ENCODE results near the gene FAM32A. TPM values are rescaled to one million over a fixed set of nuclear protein-coding genes. Genes with fewer than 3 reads are reported as not detected.

Gene FAM32A
- polyA plus RNA-seq, 1 of the 3 experiments (the other 2 are of a cell fraction): 156 TPM

DNA sequence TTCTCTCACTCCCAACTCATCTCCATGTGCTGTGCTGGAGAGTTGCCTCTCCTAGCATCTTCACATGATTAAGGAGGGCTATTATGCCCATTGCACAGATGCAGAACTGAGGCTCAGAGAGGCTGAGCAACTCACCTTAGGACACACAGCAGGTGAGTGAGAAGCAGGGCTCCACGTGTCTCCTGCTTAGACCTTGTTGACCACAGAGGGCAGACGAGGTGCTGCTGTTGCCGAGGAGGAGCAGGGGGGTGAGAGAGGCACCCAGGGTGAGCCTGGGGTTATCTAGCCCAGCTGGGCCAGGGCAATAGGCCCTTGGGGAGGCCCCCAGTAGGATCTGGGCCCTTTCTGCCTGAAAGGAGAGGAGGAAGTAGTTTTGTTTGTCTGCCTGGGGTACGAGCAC is 44.2 kb upstream of the FAM32A start:
- Histone ChIP-seq H3K4me2 (no peak overlapping the region), H3K9ac (no peak overlapping the region), H3K27ac (ENCODE audit: low read depth in 2 of 2, low read length in 1 of 2) (no peak overlapping the region), H4K20me1 (ENCODE audit: insufficient read depth) (no peaks in the 10 kb centered on the region), H3K4me1 (ENCODE audit: control insufficient read depth in 1 of 2, insufficient read depth in 2 of 2, low read depth in 1 of 2, low read length in 1 of 2) (no peaks in the 10 kb centered on the region), H3K4me3 (ENCODE audit: low read depth in 2 of 2, low read length in 1 of 2) (no peak overlapping the region), H3K9me2 (no peaks in the 10 kb centered on the region), H2AFZ (ENCODE audit: low read depth) (no peak overlapping the region), H3K27me3 (ENCODE audit: insufficient read depth) (no peaks in the 10 kb centered on the region; the same call in 1 of the 2 replicates), H3K79me2 (ENCODE audit: insufficient read depth) (no peaks in the 10 kb centered on the region), H3F3A (replicated peaks; ENCODE audit: insufficient read depth) (no peaks in the 10 kb centered on the region), H3K36me3 (replicated peaks in 1 of 2; ENCODE audit: control insufficient read depth in 1 of 2, insufficient read depth in 2 of 2, low read length in 1 of 2) (no peaks in the 10 kb centered on the region), H3K9me3 (no peaks in the 10 kb centered on the region)
- DNase-seq: no peak
- TF ChIP-seq POLR2AphosphoS5 (IDR thresholded peaks at IDR 0.05; ENCODE audit: low read depth, low read length) (no peak), FOSL2 (IDR thresholded peaks at IDR 0.05; ENCODE audit: borderline replicate concordance, low read depth) (no peak), GATA2 (CRISPR knock-in tag; IDR thresholded peaks at IDR 0.05) (no peak)
- TF ChIP-seq, protein P1, sequence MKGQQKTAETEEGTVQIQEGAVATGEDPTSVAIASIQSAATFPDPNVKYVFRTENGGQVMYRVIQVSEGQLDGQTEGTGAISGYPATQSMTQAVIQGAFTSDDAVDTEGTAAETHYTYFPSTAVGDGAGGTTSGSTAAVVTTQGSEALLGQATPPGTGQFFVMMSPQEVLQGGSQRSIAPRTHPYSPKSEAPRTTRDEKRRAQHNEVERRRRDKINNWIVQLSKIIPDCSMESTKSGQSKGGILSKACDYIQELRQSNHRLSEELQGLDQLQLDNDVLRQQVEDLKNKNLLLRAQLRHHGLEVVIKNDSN (IDR thresholded peaks at IDR 0.05; ENCODE audit: borderline replicate concordance, low read depth): no peak
- TF ChIP-seq, protein P2, sequence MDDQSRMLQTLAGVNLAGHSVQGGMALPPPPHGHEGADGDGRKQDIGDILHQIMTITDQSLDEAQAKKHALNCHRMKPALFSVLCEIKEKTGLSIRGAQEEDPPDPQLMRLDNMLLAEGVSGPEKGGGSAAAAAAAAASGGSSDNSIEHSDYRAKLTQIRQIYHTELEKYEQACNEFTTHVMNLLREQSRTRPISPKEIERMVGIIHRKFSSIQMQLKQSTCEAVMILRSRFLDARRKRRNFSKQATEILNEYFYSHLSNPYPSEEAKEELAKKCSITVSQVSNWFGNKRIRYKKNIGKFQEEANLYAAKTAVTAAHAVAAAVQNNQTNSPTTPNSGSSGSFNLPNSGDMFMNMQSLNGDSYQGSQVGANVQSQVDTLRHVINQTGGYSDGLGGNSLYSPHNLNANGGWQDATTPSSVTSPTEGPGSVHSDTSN (IDR thresholded peaks at IDR 0.05): no peak
- POLR2A ChIA-PET: no interaction called here
- CTCF ChIA-PET: interaction anchor here (1.1 kb wide), 1 partner anchor 99 kb away, joined by 3 read pairs; no protein-coding TSS in a partner anchor
- 74% methylated on average over 3 of the region's 4 CpGs for WGBS (ENCODE audit: low lambda C conversion rate)

DNA sequence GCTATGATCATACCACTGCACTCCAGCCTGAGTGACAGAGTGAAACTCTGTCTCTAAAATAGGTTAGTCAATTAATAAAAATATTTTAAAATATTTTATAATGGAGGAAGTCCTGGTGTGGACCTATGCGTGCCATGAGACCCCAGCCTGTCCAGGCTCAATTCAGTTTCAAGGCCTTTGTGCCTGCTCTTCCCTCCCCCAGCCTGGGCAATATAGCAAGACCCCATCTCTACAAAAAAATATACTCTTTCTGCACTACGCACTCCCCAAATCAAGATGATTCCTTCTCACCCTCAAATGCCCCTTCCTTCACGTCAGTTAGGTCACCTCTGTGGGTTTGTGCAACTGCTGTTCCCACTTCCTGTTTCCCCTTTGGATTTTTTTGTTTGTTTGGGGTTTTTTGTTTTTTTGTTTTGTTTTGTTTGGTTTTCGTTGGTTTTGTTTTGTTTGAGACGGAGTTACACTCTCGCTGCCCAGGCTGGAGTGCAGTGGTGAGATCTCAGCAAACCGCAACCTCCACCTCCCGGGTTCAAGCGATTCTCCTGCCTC is 43.1 kb upstream of the FAM32A start:
- no peak overlapping the region for H3K27ac ChIP-seq (ENCODE audit: low read depth in 2 of 2, low read length in 1 of 2)
- H3F3A ChIP-seq (replicated peaks; ENCODE audit: insufficient read depth): no peaks in the 10 kb centered on the region
- no peaks in the 10 kb centered on the region for H4K20me1 ChIP-seq (ENCODE audit: insufficient read depth)
- no peaks in the 10 kb centered on the region for H3K79me2 ChIP-seq (ENCODE audit: insufficient read depth)
- TF ChIP-seq GATA2 (CRISPR knock-in tag; IDR thresholded peaks at IDR 0.05) (no peak), TAF1 (IDR thresholded peaks at IDR 0.05; ENCODE audit: borderline replicate concordance, low read depth, low read length) (no peak), SMC3 (IDR thresholded peaks at IDR 0.05; ENCODE audit: low read depth, low read length) (no peak), RAD21 (IDR thresholded peaks at IDR 0.05; ENCODE audit: low read length) (no peak), EP300 (IDR thresholded peaks at IDR 0.05; ENCODE audit: borderline replicate concordance in 1 of 2, low read depth in 1 of 2, low read length in 1 of 2) (no peak), NRF1 (IDR thresholded peaks at IDR 0.05; ENCODE audit: low read depth, low read length) (no peak), RCOR1 (IDR thresholded peaks at IDR 0.05; ENCODE audit: low read length) (no peak), JUND (IDR thresholded peaks at IDR 0.05) (no peak)
- TF ChIP-seq, protein P3, sequence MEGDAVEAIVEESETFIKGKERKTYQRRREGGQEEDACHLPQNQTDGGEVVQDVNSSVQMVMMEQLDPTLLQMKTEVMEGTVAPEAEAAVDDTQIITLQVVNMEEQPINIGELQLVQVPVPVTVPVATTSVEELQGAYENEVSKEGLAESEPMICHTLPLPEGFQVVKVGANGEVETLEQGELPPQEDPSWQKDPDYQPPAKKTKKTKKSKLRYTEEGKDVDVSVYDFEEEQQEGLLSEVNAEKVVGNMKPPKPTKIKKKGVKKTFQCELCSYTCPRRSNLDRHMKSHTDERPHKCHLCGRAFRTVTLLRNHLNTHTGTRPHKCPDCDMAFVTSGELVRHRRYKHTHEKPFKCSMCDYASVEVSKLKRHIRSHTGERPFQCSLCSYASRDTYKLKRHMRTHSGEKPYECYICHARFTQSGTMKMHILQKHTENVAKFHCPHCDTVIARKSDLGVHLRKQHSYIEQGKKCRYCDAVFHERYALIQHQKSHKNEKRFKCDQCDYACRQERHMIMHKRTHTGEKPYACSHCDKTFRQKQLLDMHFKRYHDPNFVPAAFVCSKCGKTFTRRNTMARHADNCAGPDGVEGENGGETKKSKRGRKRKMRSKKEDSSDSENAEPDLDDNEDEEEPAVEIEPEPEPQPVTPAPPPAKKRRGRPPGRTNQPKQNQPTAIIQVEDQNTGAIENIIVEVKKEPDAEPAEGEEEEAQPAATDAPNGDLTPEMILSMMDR (IDR thresholded peaks at IDR 0.05): no peak
- TF ChIP-seq, protein P1 (IDR thresholded peaks at IDR 0.05; ENCODE audit: borderline replicate concordance, low read depth): no peak
- TF ChIP-seq, protein P4, sequence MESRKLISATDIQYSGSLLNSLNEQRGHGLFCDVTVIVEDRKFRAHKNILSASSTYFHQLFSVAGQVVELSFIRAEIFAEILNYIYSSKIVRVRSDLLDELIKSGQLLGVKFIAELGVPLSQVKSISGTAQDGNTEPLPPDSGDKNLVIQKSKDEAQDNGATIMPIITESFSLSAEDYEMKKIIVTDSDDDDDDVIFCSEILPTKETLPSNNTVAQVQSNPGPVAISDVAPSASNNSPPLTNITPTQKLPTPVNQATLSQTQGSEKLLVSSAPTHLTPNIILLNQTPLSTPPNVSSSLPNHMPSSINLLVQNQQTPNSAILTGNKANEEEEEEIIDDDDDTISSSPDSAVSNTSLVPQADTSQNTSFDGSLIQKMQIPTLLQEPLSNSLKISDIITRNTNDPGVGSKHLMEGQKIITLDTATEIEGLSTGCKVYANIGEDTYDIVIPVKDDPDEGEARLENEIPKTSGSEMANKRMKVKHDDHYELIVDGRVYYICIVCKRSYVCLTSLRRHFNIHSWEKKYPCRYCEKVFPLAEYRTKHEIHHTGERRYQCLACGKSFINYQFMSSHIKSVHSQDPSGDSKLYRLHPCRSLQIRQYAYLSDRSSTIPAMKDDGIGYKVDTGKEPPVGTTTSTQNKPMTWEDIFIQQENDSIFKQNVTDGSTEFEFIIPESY (IDR thresholded peaks at IDR 0.05; ENCODE audit: borderline replicate concordance, low read depth): no peak
- TF ChIP-seq, protein P5, sequence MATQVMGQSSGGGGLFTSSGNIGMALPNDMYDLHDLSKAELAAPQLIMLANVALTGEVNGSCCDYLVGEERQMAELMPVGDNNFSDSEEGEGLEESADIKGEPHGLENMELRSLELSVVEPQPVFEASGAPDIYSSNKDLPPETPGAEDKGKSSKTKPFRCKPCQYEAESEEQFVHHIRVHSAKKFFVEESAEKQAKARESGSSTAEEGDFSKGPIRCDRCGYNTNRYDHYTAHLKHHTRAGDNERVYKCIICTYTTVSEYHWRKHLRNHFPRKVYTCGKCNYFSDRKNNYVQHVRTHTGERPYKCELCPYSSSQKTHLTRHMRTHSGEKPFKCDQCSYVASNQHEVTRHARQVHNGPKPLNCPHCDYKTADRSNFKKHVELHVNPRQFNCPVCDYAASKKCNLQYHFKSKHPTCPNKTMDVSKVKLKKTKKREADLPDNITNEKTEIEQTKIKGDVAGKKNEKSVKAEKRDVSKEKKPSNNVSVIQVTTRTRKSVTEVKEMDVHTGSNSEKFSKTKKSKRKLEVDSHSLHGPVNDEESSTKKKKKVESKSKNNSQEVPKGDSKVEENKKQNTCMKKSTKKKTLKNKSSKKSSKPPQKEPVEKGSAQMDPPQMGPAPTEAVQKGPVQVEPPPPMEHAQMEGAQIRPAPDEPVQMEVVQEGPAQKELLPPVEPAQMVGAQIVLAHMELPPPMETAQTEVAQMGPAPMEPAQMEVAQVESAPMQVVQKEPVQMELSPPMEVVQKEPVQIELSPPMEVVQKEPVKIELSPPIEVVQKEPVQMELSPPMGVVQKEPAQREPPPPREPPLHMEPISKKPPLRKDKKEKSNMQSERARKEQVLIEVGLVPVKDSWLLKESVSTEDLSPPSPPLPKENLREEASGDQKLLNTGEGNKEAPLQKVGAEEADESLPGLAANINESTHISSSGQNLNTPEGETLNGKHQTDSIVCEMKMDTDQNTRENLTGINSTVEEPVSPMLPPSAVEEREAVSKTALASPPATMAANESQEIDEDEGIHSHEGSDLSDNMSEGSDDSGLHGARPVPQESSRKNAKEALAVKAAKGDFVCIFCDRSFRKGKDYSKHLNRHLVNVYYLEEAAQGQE (IDR thresholded peaks at IDR 0.05; ENCODE audit: low read depth, low read length): no peak
- no peak overlapping the region for H3K9ac ChIP-seq
- ChIA-PET CTCF (interaction anchor here (1.1 to 1.3 kb wide), 2 partner anchors 100 to 101 kb away, joined by 3 to 4 read pairs; no protein-coding TSS in a partner anchor), POLR2A (no interaction called here)
- WGBS (ENCODE audit: low lambda C conversion rate): 66% methylated on average over 9 of the region's 9 CpGs
- no peaks in the 10 kb centered on the region for H3K9me2 ChIP-seq
- DNase-seq: no peak
- no peak overlapping the region for H3K4me3 ChIP-seq (ENCODE audit: low read depth in 2 of 2, low read length in 1 of 2)
- no peaks in the 10 kb centered on the region; the same call in 1 of the 2 replicates for H3K27me3 ChIP-seq (ENCODE audit: insufficient read depth)
- H3K9me3 ChIP-seq: no peaks in the 10 kb centered on the region
- no peaks in the 10 kb centered on the region for H3K36me3 ChIP-seq (replicated peaks in 1 of 2; ENCODE audit: control insufficient read depth in 1 of 2, insufficient read depth in 2 of 2, low read length in 1 of 2)
- no peak overlapping the region for H3K4me2 ChIP-seq
- H3K4me1 ChIP-seq (ENCODE audit: control insufficient read depth in 1 of 2, insufficient read depth in 2 of 2, low read depth in 1 of 2, low read length in 1 of 2): no peaks in the 10 kb centered on the region
- no peak overlapping the region for H2AFZ ChIP-seq (ENCODE audit: low read depth)

Measured in SK-N-SH (cell line).